Tongue (tissue), 2 donors: ENCODE results near the gene SERPINE1. TPM values are rescaled to one million over a fixed set of nuclear protein-coding genes. Genes with fewer than 3 reads are reported as not detected.
"Not testable (repeated sequence)": the region's sequence is repeated elsewhere in the genome, so short reads cannot be mapped to it uniquely, and the experiment has no call there.

Experiments
- DNase-seq: peaks from one replicate; pipeline ENCODE4 v3.0.0-alpha.2; 2015
- total RNA-seq: library from RNA; depleted of rRNA; stranded (reverse); fragments of >200 nt; gene quantifications from one replicate; pipeline ENCODE4 v1.2.3, GENCODE V29; 2014

Gene SERPINE1
- total RNA-seq, 1 donor from 2014 or later, result 5.4 TPM

GRCh38 chr7:101102026-101102425 lies 24.9 kb upstream of the SERPINE1 start:
- no peak for DNase-seq

- not testable (repeated sequence) for DNase-seq
Observed at GRCh38 chr7:101103701-101104100, 23.2 kb upstream of the SERPINE1 start.

- DNase-seq, result no peak
Observed at GRCh38 chr7:101104193-101104713, 22.7 kb upstream of the SERPINE1 start.

GRCh38 chr7:101104799-101105198 lies 22.1 kb upstream of the SERPINE1 start:
- no peak for DNase-seq

- DNase-seq, result not testable (repeated sequence)
Observed at GRCh38 chr7:101105248-101105647, 21.7 kb upstream of the SERPINE1 start.

GRCh38 chr7:101106386-101106785 lies 20.5 kb upstream of the SERPINE1 start:
- DNase-seq, result no peak

GRCh38 chr7:101108330-101108857 lies 18.5 kb upstream of the SERPINE1 start:
- DNase-seq, result peak; percentile 54

- DNase-seq, result no peak
Observed at GRCh38 chr7:101108961-101109360, 17.9 kb upstream of the SERPINE1 start.

- no peak for DNase-seq
Observed at GRCh38 chr7:101109368-101109767, 17.5 kb upstream of the SERPINE1 start.

GRCh38 chr7:101111261-101111660 lies 15.6 kb upstream of the SERPINE1 start:
- no peak for DNase-seq

GRCh38 chr7:101112233-101112632 lies 14.7 kb upstream of the SERPINE1 start:
- peak; percentile 40 for DNase-seq

GRCh38 chr7:101113140-101113539 lies 13.8 kb upstream of the SERPINE1 start:
- DNase-seq, result not testable (repeated sequence)

- no peak for DNase-seq
Observed at GRCh38 chr7:101113836-101114235, 13.1 kb upstream of the SERPINE1 start.

- no peak for DNase-seq
Observed at GRCh38 chr7:101114492-101114891, 12.4 kb upstream of the SERPINE1 start.

GRCh38 chr7:101115215-101115614 lies 11.7 kb upstream of the SERPINE1 start:
- no peak for DNase-seq

GRCh38 chr7:101116898-101117297 lies 10.0 kb upstream of the SERPINE1 start:
- no peak for DNase-seq

GRCh38 chr7:101118856-101119255 lies 8.0 kb upstream of the SERPINE1 start:
- no peak for DNase-seq

GRCh38 chr7:101119876-101120275 lies 7.0 kb upstream of the SERPINE1 start:
- DNase-seq, result no peak

GRCh38 chr7:101120315-101120714 lies 6.6 kb upstream of the SERPINE1 start:
- no peak for DNase-seq

- not testable (repeated sequence) for DNase-seq
Observed at GRCh38 chr7:101121631-101121990, 5.3 kb upstream of the SERPINE1 start.

GRCh38 chr7:101121991-101122932 lies 4.6 kb upstream of the SERPINE1 start:
- DNase-seq, result peak; percentile 94

- no peak for DNase-seq
Observed at GRCh38 chr7:101122933-101123702, 3.8 kb upstream of the SERPINE1 start.

- DNase-seq, result no peak
Observed at GRCh38 chr7:101123703-101124068, 3.2 kb upstream of the SERPINE1 start.
